DND-41 (cell line): ENCODE results near the gene DDC.

Experiments
- CTCF ChIP-seq: IDR thresholded peaks from 2 replicates; pipeline ENCODE4 v1.5.1; 2012; ENCODE audit warnings: borderline replicate concordance, low read length, moderate library complexity, mild to moderate bottlenecking; ENCODE audit not compliant: poor library complexity, severe bottlenecking; ENCODE audit errors: extremely low read depth
- EZH2 ChIP-seq: IDR thresholded peaks from 3 replicates; pipeline ENCODE4 v1.6.1; 2012; ENCODE audit warnings: borderline replicate concordance, low read depth, mild to moderate bottlenecking, moderate library complexity, low read length, inconsistent platforms; ENCODE audit not compliant: severe bottlenecking

- TF ChIP-seq CTCF = no peak
- no peak for TF ChIP-seq EZH2
Observed at GRCh38 chr7:50486512-50486911, 78.7 kb downstream of the DDC start.
